Psoas muscle (tissue), 8 donors: ENCODE results near the gene MGA. TPM values are rescaled to one million over a fixed set of nuclear protein-coding genes. Genes with fewer than 3 reads are reported as not detected.
A peak's percentile ranks its signal among the peaks of the same experiment; 100 is the strongest.

ENCODE experiments used
- ATAC-seq, 4 donors: fragments of 200-7000 bp; cut with Tn5 transposase; one replicate each; pipeline ENCODE4 v1.9.1; 2020; ENCODE audit warnings: moderate library complexity in 3 of 4, mild to moderate bottlenecking in 2 of 4
- DNase-seq, 2 donors: peaks; one replicate each; pipeline ENCODE4 v3.0.0-alpha.2; 2020
- H3K27ac ChIP-seq: fragments of 200-600 bp; one replicate; pipeline ENCODE4 v1.8.0; 2022
- H3K27me3 ChIP-seq, 3 donors: fragments of 200-600 bp in 1 of 3; one replicate each; pipeline versions ENCODE4 v1.6.1 to v1.8.0; 2013 to 2022; ENCODE audit warnings: low read length in 2 of 3, mild to moderate bottlenecking in 2 of 3, moderate library complexity in 1 of 3; ENCODE audit not compliant: insufficient read depth in 3 of 3
- H3K36me3 ChIP-seq, 2 donors: fragments of 200-600 bp in 1 of 2; one replicate each; pipeline versions ENCODE4 v1.6.1 to v1.8.0; 2013 to 2022; ENCODE audit warnings: low read depth in 1 of 2, mild to moderate bottlenecking in 1 of 2, moderate library complexity in 1 of 2; ENCODE audit not compliant: insufficient read depth in 1 of 2
- H3K4me1 ChIP-seq: fragments of 200-600 bp; one replicate; pipeline ENCODE4 v1.8.0; 2022
- H3K4me3 ChIP-seq: fragments of 200-600 bp; one replicate; pipeline ENCODE4 v1.8.0; 2022; ENCODE audit warnings: mild to moderate bottlenecking
- H3K9me3 ChIP-seq: fragments of 200-600 bp; one replicate; pipeline ENCODE4 v1.8.0; 2022
- CTCF ChIP-seq: fragments of 200-600 bp; IDR thresholded peaks from one replicate; pipeline ENCODE4 v1.8.0; 2022; ENCODE audit warnings: antibody characterized with exemption
- WGBS, 3 donors: extraction: QIAGEN DNeasy Blood & Tissue Kit; methylation state at CpG; one replicate each; pipeline versions ENCODE4 v1.1.6 to v1.1.7; 2013; 5-methylcytosine and 5-hydroxymethylcytosine counted together
- intact Hi-C, 2 donors: fragments of 100-400 bp; cut with DNase I; formaldehyde crosslinking; loops; one replicate each; pipeline versions ENCODE4 v1.11.0 to v1.14.2; 2022
- polyA plus RNA-seq, 3 donors: library from polyadenylated mRNA; stranded (reverse); fragments of 200-250 nt; gene quantifications; one replicate each; pipeline ENCODE4 v1.2.3, GENCODE V29; 2013
- total RNA-seq, 4 donors: library from RNA; stranded (reverse); fragmentation: NEBNext Ultra II Directional in 2 of 4; extraction: Animal tissue kit (Norgen Biotek cat#: 25700) in 2 of 4; gene quantifications; one replicate each; pipeline versions ENCODE4 v1.2.1 to v1.2.4, GENCODE V29; 2021 to 2023
- donor health status: healthy with polysubstance abuse.
- donor health status: DM: no; HTN: no; CAD: no; lungs with moderate emphysema.
- donor health status: Bipolar disorder and iron deficiency.
- donor health status: healthy.
- donor health status: DM: yes; HTN: yes; CAD: no.
- donor health status: DM: no; HTN: no; CAD: no.
- donor health status: DM: no; HTN: no; CAD: no.
- donor health status: DM: yes; HTN: yes; CAD: no.

Gene MGA
- total and polyA plus RNA-seq, 7 donors, result 2.6 to 25.8 (median 13.1) TPM

GRCh38 chr15:41774062-41774881 lies 114.1 kb downstream of the MGA start, which contains the start of gene MAPKBP1:
MAPKBP1 (plus strand) TSS chr15:41774484; CDS start chr15:41775276, 792 bp downstream.
- intact Hi-C loops, result loop anchor here (1.0 to 10.0 kb wide), 4 partner anchors 37 to 131 kb away; no protein-coding TSS in a partner anchor
- H3K9me3 ChIP-seq, result no peaks in the 10 kb centered on the region
- H3K36me3 ChIP-seq, result peaks cover 0 to 5% of the 10 kb centered on the region in 2 donors
- H3K4me3 ChIP-seq, result peak within 1 kb of the TSS; percentile 90
- H3K27ac ChIP-seq, result peak within 1 kb of the TSS; percentile 86
- 0 to 1% (median 0%) methylated on average over 50 to 62 of the region's 62 CpGs for WGBS, 3 donors
- peak; percentile 57 for TF ChIP-seq CTCF
- DNase-seq (peak; percentile 98 to 99), ATAC-seq (peak; percentile 95 to 98 (median 98))
- H3K27me3 ChIP-seq, result no peaks in the 10 kb centered on the region
- H3K4me1 ChIP-seq, result peaks cover 35% of the 10 kb centered on the region

- Histone ChIP-seq H3K9me3 (no peaks in the 10 kb centered on the region), H3K4me3 (peak overlapping the region; percentile 90), H3K27me3 (no peaks in the 10 kb centered on the region), H3K27ac (peak overlapping the region; percentile 86), H3K4me1 (peaks cover 40% of the 10 kb centered on the region), H3K36me3 (no peaks in the 10 kb centered on the region)
- 5 to 8% (median 7%) methylated on average over 19 of the region's 19 CpGs for WGBS, 3 donors
- ATAC-seq (peak in 1 of 4 donors; percentile 5), DNase-seq (no peak)
- TF ChIP-seq CTCF, result no peak
- intact Hi-C loops, result loop anchor here (1.0 to 10.0 kb wide), 4 partner anchors 36 to 130 kb away; no protein-coding TSS in a partner anchor
These were observed 114.7 kb downstream of the MGA start for GRCh38 chr15:41774882-41775417.

GRCh38 chr15:41775651-41776050 lies 115.4 kb downstream of the MGA start:
- intact Hi-C loops, result loop anchor here in 1 of 2 donors (2.0 to 10.0 kb wide), 2 partner anchors 35 to 129 kb away; no protein-coding TSS in a partner anchor

GRCh38 chr15:41777421-41777973 lies 117.3 kb downstream of the MGA start:
- intact Hi-C loops, result loop anchor here in 1 of 2 donors (10.0 kb wide), 1 partner anchor 127 kb away; no protein-coding TSS in a partner anchor
- peaks cover 42% of the 10 kb centered on the region for H3K4me1 ChIP-seq

More at GRCh38 chr15:41775651-41776050, 115.4 kb downstream of the MGA start:
- Histone ChIP-seq H3K36me3 (no peaks in the 10 kb centered on the region), H3K27me3 (no peaks in the 10 kb centered on the region), H3K27ac (no peak overlapping the region), H3K4me1 (peaks cover 45% of the 10 kb centered on the region), H3K4me3 (peak overlapping the region; percentile 90), H3K9me3 (no peaks in the 10 kb centered on the region)
- ATAC-seq (no peak), DNase-seq (no peak)
- WGBS, 3 donors, result 37 to 57% (median 47%) methylated on average over 2 of the region's 2 CpGs
- TF ChIP-seq CTCF, result no peak

More at GRCh38 chr15:41777421-41777973, 117.3 kb downstream of the MGA start:
- WGBS, 3 donors, result 86 to 96% (median 89%) methylated on average over 1 of the region's 1 CpG
- TF ChIP-seq CTCF, result no peak
- Histone ChIP-seq H3K27ac (no peak overlapping the region), H3K9me3 (no peaks in the 10 kb centered on the region), H3K36me3 (no peaks in the 10 kb centered on the region), H3K4me3 (no peak overlapping the region), H3K27me3 (no peaks in the 10 kb centered on the region)
- ATAC-seq, result no peak
- no peak for DNase-seq
